ENCODE results near the gene BOD1L2. TPM values are rescaled to one million over a fixed set of nuclear protein-coding genes. Genes with fewer than 3 reads are reported as not detected.

The BOD1L2 gene
- total RNA-seq, 2 experiments from 2014 or later = not detected

- Histone ChIP-seq H3K27me3 (ENCODE audit: control insufficient read depth in 1 of 2, insufficient read depth in 2 of 2, low read length in 2 of 2) (no peaks in the 10 kb centered on the region), H3K9me3 (ENCODE audit: control insufficient read depth in 1 of 2, insufficient read depth in 1 of 2, low read length in 2 of 2) (no peaks in the 10 kb centered on the region), H3K4me3 (ENCODE audit: low read length) (no peak overlapping the region), H3K36me3 (ENCODE audit: insufficient read depth, low read length) (no peaks in the 10 kb centered on the region), H3K27ac (ENCODE audit: low read depth in 1 of 2, low read length in 2 of 2) (no peak overlapping the region), H3K4me1 (ENCODE audit: insufficient read depth, low read length) (no peaks in the 10 kb centered on the region)
- TF ChIP-seq, protein P1, sequence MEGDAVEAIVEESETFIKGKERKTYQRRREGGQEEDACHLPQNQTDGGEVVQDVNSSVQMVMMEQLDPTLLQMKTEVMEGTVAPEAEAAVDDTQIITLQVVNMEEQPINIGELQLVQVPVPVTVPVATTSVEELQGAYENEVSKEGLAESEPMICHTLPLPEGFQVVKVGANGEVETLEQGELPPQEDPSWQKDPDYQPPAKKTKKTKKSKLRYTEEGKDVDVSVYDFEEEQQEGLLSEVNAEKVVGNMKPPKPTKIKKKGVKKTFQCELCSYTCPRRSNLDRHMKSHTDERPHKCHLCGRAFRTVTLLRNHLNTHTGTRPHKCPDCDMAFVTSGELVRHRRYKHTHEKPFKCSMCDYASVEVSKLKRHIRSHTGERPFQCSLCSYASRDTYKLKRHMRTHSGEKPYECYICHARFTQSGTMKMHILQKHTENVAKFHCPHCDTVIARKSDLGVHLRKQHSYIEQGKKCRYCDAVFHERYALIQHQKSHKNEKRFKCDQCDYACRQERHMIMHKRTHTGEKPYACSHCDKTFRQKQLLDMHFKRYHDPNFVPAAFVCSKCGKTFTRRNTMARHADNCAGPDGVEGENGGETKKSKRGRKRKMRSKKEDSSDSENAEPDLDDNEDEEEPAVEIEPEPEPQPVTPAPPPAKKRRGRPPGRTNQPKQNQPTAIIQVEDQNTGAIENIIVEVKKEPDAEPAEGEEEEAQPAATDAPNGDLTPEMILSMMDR (IDR thresholded peaks at IDR 0.05) = no peak
- intact Hi-C loops (cut with DNase I, micrococcal nuclease) = no loop called here
- Mint-ChIP-seq H3K4me3 (no peak overlapping the region), H3K27ac (no peak overlapping the region), H3K36me3 (ENCODE audit: low read depth) (no peaks in the 10 kb centered on the region), H3K9me3 (peaks cover under 1% of the 10 kb centered on the region), H3K4me1 (ENCODE audit: low read depth) (no peaks in the 10 kb centered on the region), H3K27me3 (peaks cover 16% of the 10 kb centered on the region)
- ChIA-PET POLR2A (no interaction called here), CTCF (no interaction called here)
- ATAC-seq (ENCODE audit: poor library complexity) = no peak
- DNase-seq = no peak
Observed at GRCh38 chr18:57167617-57168308, 20.9 kb downstream of the BOD1L2 start.

DNA sequence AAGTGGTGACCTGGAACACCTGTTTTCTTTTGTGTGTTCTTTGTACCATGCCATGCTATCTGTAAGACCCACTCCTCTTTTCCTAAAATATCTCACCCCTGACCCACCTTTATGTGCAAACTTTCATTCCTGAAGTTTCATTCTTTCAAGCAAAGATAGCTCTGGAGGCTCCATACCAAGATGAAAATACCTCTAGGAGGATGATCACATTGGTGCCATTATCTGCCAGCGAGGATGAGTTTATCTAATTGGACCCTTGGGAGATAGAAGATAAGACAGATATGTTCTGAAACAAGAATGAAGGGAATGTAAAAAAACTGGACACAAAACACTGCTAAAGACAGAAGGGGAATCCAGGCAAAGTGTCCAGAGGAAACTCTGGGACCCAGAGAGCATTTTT is 24.1 kb downstream of the BOD1L2 start:
- CTCF ChIA-PET = no interaction called here
- TF ChIP-seq, protein P1 (IDR thresholded peaks at IDR 0.05) = no peak
- Histone ChIP-seq H3K9me3 (ENCODE audit: control insufficient read depth in 1 of 2, insufficient read depth in 1 of 2, low read length in 2 of 2) (peaks cover 2 to 5% of the 10 kb centered on the region in 2 experiments), H3K27me3 (ENCODE audit: control insufficient read depth in 1 of 2, insufficient read depth in 2 of 2, low read length in 2 of 2) (no peaks in the 10 kb centered on the region), H3K27ac (ENCODE audit: low read depth in 1 of 2, low read length in 2 of 2) (no peak overlapping the region), H3K4me1 (ENCODE audit: insufficient read depth, low read length) (no peaks in the 10 kb centered on the region), H3K36me3 (ENCODE audit: insufficient read depth, low read length) (no peaks in the 10 kb centered on the region), H3K4me3 (ENCODE audit: low read length) (no peak overlapping the region)
- no peak overlapping the region for H3K4me3 Mint-ChIP-seq
- DNase-seq (no peak), ATAC-seq (ENCODE audit: poor library complexity) (no peak)
- H3K9me3 Mint-ChIP-seq = peaks cover 5% of the 10 kb centered on the region
- intact Hi-C loops (cut with DNase I, micrococcal nuclease) = no loop called here
- H3K36me3 Mint-ChIP-seq (ENCODE audit: low read depth) = no peaks in the 10 kb centered on the region
- no peak overlapping the region for H3K27ac Mint-ChIP-seq
- no peaks in the 10 kb centered on the region for H3K4me1 Mint-ChIP-seq (ENCODE audit: low read depth)
- POLR2A ChIA-PET = no interaction called here
- H3K27me3 Mint-ChIP-seq = peaks cover 11% of the 10 kb centered on the region

GRCh38 chr18:57175532-57175931 is 28.6 kb downstream of the BOD1L2 start:
- POLR2A ChIA-PET = no interaction called here
- TF ChIP-seq, protein P1 (IDR thresholded peaks at IDR 0.05) = no peak
- H3K36me3 Mint-ChIP-seq (ENCODE audit: low read depth) = no peaks in the 10 kb centered on the region
- H3K4me3 ChIP-seq (ENCODE audit: low read length) = no peak overlapping the region
- peaks cover 5% of the 10 kb centered on the region in 2 experiments for H3K9me3 ChIP-seq (ENCODE audit: control insufficient read depth in 1 of 2, insufficient read depth in 1 of 2, low read length in 2 of 2)
- intact Hi-C loops (cut with DNase I, micrococcal nuclease) = no loop called here
- no peaks in the 10 kb centered on the region for H3K4me1 Mint-ChIP-seq (ENCODE audit: low read depth)
- H3K27ac Mint-ChIP-seq = no peak overlapping the region
- H3K4me1 ChIP-seq (ENCODE audit: insufficient read depth, low read length) = no peaks in the 10 kb centered on the region
- DNase-seq (no peak), ATAC-seq (ENCODE audit: poor library complexity) (no peak)
- CTCF ChIA-PET = no interaction called here
- H3K27me3 Mint-ChIP-seq = no peaks in the 10 kb centered on the region
- no peak overlapping the region for H3K4me3 Mint-ChIP-seq
- no peak overlapping the region for H3K27ac ChIP-seq (ENCODE audit: low read depth in 1 of 2, low read length in 2 of 2)
- H3K36me3 ChIP-seq (ENCODE audit: insufficient read depth, low read length) = no peaks in the 10 kb centered on the region
- no peaks in the 10 kb centered on the region for H3K27me3 ChIP-seq (ENCODE audit: control insufficient read depth in 1 of 2, insufficient read depth in 2 of 2, low read length in 2 of 2)
- H3K9me3 Mint-ChIP-seq = peaks cover 8% of the 10 kb centered on the region
